ENCODE results near the gene RPTOR.
"Not testable (repeated sequence)": the region's sequence is repeated elsewhere in the genome, so short reads cannot be mapped to it uniquely, and the experiment has no call there.

The RPTOR gene

DNA sequence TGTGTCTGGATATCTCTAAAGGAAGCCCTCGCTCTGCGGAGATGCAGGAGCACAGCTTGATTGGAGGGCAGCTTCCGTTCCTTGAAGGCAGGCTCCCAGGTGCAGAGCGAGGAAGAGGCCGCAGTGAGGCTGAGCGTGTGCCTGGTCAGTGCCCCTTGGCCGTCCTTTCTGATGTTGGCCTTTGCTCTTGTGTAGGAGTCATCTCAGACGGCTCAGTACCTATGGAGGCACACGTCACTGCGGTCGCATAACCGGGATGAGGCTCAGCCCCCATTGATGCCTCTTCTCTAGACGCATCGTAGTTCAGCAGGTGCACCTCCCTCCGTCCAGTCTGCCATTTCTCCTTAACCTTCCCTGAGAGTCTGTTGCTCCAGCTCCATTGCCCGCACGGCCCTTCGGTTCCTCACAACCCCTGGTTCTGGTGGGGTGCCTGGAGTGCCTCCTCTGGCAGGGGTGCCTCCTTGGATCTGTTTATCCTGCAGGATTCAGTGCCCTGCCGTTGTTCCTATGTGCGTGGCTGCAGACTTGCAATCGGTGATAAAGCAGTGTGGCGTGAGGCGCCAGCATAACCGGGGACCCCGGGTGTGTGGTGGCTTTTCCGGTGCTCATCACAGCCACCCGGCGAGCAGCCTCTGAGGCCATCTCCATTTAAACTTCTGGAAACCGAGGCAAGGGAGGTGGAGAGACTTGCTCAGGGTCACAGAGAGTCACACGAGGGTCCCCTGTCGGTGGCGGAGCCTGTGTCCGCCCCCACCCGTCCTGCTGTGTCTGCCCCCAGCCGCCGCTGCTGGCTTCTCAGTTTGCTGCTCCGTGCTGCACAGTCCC is 258.2 kb downstream of the RPTOR start:
- DNase-seq = no peak

DNA sequence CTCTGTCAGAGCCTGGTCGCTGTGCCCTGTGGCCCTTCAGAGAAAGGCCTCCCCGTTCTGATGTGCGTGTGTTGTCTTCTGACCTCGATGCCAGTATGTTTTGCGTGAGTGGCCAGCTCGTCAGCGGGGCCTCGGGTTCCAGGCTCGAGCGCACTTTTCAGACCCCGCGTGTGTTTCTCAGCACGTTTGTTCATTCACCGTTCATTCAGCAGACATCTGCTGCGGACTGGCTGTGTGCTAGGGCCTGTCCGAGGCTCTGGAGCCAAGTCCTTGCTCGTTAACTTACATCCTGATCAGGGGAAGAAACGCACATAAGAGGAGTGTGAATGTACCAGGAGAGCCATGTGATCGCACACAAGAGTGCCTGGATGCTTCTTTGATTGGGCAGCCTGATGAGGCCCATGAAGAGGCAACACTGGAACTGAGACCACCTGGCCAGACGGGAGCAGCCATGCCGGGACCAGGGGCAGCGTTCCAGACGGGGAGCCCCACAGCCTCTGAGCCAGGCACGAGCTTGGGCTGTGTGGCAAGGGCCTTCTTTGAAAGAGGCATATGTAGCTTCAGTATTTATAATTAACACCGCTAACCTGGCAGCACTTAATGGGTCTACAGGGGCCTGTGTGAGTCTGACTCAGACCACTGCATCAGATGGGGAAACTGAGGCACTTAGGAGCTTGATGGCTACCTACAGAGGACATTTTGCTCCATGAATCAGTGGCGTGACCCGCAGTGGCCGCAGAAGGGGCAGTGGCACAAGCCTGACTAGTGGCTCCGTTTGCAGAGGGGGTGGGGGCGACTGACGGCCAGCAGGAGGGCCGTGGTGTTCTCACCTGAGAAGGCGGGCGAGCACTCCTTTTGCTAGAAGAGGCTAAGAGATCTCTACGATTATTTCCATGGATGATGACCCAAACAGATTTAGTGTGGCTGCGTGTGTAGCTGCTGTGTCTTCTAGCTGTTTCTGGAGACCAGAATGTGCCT is 259.1 kb downstream of the RPTOR start:
- no peak for DNase-seq

DNA sequence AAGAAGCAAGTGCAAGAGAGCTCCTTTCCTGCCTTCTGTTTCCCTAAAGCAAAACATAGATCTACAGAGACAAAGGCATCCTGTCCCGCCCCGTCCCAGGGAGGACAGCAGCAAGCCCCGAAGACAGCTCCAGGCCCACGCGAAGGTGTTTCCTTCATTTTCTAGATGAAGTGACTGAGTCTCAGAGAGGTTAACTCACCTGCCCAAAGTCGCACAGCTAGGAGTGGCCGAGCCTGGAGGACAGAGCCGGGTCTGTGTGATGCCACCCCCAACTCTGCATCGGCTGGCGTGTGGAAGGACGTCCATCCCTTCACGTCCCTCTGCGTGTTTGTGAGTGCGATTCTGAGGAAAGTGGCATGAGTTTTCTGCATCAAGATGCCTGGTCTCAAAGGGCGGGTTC is 259.8 kb downstream of the RPTOR start:
- no peak for DNase-seq

DNA sequence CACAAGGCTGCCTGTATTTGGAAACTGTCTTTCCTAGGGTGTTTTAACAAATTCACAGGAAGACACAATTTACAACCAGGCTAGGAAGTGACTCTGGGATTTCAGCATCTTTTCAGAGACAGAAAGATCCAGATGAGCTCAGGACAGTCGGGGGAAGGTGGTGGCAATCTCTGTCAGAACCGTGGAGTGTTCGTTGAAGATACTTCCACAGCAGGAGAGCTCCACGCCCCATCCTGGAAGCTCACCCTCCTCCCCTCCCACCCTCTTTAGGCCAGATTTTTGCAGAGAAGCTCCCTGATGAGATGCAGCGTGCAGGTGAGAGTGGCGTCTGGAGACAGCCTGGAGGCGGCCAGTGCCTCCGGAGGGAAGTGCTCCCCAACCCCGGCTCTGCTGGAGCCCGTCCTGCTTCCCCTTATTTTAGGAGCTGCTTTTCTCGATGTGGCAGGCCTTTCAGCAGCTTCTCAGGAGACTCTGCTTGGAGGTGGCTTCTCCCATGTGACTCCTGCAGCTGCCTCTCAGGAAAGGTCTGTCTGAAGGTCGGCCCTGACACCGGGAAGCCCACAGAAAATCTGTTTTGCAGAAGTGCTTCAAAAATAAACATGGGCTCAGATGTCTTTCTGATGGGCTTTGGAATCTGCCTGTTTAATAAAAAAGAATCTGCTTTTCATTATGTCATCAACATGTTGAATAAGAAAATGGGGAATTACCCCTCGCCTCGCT is 260.6 kb downstream of the RPTOR start:
- no peak for DNase-seq

DNA sequence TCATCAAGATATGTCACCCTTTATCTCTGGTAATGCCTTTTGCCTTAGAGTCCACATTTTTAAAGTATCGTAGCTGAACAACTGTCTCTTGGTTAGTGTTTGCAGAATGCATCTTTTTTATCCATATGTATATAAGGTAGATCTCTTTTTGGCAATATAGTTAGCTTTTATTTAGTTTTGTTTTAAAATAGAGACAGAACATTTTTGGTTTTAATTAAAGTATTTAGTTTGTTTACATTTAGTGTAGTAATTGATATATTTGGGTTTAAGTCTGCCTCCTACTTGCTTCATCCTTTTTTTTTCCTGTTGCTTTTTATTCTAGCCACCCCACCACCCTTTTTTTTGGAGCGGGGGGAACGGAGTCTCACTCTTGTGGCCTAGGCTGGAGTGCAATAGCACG is 262.4 kb downstream of the RPTOR start:
- no peak for DNase-seq

DNA sequence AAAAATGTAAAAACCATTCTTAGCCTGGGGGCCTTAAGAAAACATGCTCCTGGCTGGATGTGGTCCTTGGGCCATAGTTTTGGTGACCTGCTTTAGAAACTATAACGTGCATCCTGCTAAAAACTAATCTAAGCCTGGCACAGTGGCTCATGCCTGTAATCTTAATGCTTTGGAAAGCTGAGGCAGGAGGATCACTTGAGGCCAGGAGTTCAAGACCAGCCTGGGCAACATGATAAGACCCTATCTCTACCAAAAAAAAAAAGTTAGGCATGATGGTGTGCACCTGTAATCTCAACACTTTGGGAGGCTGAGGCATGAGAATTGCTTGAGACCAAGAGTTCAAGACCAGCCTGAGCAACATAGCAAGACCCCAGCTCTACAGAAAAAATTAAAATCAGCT is 263.2 kb downstream of the RPTOR start:
- DNase-seq = no peak

DNA sequence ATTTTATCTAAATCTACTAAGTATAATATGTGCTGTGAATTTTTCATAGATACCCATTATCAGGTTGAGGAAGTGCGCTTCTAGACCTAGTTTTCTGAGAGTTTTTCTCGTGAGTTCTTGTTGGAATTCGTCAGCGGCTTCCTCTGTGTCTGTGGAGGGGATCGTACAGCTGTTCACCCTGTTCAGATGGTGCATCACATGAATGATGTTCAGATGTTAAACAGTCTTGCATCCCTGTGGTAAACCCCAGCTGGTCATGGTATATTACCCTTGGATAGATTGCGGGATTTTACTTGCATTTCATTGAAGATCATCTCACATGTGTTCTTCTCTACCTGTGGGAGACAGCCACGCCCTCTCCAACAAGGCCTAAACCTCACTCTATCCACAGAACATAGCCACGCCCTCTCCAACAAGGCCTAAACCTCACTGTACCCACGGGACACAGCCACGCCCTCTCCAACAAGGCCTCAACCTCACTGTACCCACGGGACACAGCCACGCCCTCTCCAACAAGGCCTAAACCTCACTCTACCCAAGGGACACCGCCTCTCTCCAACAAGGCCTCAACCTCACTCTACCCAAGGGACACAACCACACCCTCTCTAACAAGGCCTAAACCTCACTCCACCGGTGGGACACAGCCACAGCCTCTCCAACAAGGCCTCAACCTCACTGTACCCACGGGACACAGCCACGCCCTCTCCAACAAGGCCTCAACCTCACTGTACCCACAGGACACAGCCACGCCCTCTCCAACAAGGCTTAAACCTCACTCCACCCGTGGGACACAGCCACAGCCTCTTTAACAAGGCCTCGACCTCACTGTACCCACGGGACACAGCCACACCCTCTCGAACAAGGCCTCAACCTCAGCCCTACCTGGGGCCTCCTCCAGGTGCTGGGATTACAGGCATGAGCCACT is 266.8 kb downstream of the RPTOR start:
- peak in 1 of 2 donors; percentile 49 for DNase-seq

DNA sequence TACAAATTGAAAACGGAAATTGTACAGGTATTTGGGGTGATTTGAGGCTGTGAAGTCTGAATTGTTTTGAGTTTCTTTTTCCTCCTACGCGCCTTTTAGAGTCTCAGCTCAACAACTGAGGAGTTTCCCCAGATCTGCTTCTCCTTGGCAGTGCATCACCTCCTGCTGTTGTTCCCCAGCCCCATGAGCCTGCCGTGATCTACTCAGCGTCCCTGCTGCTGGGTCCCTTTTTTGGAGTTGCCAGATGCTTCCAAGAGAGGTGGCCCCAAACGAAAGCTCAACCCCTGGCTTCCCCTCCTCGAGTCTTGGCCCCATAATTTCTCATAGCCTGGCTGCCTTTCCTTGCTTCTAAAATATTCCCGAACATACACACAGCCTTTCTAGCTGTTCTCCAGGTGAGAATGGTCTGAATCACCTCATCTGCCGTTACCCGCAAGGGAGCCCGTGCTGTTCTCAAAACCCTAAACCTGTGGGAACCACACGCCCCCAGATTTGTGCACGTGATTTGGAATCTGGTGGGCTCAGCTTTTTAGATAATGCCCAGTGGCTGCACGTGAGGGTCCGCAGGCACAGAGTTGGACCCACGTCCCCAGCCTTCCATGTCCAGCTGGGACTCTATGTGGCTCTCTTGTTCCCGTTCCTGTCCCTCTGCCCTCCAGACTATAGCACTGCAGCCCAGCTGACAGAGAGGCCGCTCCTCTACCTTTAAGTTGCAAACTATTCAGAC is 267.9 kb downstream of the RPTOR start:
- peak in 1 of 2 donors; percentile 49 for DNase-seq

DNA sequence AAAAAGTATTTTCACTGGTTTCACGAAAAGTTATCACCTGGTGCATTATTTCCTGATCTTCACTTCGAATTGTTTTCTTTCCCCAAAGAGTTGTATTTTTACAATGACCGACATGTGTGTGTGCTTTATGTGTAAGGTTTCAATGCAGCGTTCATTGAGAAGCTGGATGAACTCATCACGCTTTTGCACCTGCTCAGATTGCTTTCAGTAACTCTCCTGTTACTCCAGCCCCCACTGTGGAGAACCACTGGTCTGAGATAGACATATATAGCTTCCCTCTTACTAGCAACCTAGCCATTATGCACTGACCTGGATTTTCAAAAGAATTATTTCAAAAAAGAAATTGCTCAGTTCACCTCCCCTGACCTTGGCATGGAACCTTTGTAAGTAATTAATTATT is 268.7 kb downstream of the RPTOR start:
- no peak for DNase-seq

DNA sequence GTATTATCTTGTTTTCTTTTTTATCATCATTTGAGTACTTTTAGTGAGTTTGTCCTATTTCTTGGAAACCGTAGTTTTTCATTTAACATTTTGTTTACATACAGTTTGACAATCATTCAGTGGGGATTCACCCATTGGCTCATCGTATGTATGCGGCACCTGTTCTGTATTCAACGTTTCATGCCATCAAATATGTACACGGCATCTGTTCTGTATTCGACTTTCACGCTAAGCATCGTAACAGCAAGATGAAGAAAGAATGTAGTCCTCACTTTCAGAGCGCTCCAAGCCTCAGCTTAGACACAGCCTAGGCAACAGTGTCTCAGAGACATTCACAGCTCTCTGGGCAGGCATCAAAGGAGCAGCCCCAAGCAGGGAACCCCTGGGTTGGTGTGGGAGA is 269.9 kb downstream of the RPTOR start:
- DNase-seq = no peak

DNA sequence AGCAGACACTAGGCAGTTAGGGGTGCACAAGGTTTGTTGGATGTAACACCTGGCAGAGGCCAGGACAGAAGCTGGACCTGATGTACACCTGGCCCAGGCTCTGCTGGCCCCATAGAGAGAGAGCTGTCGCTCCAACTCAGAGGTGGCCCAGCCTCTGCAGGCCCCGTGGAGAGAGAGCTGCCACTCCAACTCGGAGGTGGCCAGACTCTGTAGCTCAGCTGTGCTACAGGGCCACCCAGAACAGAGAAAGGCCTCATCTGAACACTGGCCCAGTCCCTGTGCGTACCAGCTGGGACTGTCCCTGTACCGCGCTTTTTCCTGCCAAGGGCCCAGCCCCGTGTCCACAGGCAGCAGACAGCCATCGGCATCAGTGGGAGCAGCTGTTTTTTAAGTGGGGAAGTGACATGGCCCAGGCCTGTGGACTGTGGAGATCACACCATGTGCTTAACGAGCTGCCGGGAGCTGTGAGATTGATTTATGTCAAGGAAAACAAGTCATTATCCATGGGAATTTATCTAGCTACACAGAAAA is 270.6 kb downstream of the RPTOR start:
- DNase-seq = no peak

DNA sequence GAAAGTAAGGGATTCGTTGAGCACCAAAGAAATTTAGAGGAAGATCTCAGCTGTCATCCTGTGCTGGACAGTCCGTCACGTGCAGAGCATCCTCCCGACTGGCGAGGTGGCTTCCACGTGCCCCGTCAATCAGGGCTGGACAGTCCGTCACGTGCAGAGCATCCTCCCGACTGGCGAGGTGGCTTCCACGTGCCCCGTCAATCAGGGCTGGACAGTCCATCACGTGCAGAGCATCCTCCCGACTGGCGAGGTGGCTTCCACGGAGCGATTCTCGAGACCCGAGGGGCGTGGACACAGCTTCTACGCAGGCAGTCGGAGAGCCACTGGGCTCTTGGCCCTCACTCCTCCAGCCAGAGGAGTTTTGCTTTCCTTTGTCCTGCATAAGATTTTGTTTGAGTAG is 271.1 kb downstream of the RPTOR start:
- not testable (repeated sequence) for DNase-seq

DNA sequence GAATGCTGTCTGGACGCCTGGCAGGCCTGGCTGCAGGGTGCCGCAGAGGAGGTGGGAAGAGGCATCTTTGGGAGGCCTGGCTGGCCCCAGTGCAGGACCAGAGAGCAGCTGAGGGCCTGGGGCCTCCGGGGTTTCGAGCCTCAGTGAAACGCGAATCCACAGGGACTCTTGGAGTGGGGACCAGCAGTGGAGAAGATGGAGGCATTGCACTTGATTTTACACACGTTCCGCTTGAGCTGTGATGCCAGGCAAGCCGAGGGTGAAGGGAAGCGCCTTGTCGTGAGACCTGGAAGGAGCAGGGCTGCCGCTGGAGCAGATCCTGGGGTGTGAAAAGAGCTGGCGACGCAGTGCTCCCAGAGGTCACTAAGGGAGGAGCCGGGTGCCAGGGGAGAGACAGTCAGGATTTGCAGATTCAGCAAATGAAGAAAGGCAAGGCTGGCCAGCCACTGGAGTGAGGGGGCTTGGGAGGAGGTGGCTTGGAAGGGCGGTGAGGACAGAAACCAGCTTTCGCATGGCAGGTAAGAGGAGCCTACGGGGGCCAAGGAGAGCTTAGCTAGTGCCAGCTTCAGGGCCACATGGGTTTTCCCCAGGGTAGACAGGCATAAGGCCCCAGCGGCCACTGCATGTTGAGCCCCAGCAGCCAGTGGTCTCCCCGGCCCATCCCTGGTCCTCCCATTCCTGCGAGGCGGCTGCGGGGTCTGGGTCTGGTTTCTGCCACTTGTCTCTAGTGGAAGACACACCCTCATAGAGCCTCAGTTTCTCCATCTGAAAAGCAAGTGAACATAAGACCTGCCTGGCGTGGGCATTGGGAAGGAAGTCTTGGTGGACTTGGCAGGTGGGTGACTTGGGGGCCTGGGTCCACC is 271.8 kb downstream of the RPTOR start:
- DNase-seq = no peak

DNA sequence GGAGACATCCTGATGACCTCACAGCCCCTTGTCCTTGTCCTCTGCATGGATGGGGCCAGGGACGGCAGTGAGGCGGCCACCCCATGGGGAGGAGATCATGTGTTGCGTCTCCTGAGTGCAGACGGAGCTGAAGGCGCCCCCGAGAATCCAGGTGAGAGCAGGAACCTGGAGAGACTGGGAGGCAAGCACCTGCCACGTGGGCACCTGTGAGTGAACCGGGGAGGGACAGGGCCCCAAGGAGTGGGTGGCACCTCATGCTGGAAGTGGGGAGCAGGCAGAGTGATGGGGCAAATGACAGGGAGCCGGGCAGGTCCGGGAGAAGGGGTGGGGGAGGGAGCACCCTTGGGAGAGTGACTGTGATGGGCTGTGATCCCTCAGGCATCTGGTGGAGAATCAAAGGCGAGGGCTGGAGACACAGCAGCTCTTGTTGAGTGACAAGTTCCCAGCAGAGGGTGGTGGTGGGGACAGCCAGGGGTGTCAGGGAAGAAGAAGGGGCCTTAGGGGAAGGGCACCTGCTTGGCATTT is 272.7 kb downstream of the RPTOR start:
- no peak for DNase-seq

DNA sequence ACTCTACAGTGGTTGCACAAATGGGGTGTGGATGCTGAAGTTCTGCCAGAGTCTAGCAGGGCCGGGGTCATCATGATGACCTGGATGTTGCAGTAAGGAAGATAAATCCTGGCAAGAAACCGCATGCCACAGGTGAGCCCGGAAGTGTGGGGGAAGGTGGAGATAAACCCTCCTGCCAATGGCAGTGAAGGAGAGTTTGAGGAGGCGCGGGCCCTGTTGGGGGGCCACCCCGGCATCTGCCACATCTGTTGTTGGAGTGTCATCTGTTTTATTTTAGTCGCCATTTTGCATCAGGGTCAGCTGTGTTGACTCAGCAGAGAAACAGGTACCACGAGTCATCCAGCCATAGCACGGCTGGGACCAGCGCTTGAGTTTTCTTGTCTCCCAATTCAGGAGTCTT is 273.2 kb downstream of the RPTOR start:
- no peak for DNase-seq

DNA sequence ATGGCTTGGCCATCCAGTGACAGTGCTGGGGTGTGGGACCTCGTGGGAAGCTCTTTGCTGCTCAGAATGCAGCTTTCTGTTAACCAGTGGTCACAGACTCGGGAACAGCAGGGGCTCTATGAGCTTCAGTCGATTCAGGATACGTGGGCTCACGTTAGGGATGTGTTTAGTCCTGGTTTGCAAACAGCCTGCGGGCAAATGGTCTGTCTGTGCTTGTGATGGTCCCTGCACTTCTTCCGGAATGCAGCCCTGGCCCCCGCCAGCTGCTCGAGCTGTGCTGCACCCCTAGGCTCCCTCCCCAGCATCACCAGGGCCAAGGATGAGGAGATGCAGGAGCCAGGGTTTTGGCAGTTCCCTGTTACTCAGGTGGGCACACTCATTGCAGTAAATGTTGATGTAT is 274.2 kb downstream of the RPTOR start:
- no peak for DNase-seq

DNA sequence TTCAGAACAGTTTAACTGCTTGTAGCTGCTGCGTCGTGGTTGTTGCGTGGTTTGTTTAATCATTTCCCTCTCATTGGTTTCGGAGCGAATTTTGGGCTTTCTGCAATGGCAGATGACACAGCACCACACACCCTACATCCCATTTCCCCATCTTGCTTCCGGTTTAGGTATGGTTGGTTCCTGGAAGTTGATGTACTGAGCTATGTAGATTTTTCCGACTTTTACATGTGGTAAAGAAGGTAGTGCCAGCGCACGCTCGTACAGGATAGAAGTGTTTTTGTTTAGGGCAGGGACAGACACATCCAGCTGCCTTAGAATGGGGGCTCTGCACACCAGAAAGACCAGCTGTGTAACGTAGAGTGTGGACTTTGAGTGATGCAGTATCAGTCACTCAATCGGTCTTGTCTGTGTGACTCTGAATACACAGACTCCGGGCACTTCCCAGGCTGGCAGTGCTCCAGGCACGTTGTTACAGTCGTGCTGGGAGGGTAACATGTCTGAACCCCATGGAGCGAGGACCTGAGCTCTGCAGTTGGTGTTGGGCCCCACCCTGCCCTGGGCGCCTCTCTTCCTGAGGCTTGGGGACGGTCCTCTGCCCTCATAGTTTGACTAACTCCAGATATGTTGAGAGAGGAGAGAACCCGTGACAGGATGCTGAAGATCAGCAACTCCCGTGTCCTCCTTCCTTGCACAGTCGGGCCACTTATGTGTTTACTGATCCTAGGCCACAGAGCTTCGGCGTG is 275.0 kb downstream of the RPTOR start:
- DNase-seq = peak in 1 of 2 donors; percentile 24

DNA sequence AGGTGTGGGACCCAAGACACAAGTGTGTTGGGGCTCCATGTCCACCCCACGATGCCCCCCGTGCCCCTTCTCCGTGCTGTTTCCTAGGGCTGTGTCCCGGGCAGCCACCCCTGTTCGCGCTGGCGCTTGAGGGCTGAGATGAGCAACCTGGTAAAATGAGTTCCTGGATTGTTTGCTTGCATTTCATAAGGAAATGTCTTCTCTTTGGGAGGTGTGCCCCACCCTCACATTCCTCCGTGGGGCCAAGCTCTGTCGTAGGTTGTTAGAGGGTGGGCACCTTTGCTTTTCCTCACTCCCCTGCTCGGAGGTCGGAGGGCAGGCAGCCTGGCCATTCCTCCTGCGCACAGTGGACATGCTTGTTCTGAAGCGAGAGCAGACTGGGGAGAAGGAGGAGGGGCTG is 275.7 kb downstream of the RPTOR start:
- DNase-seq = no peak

DNA sequence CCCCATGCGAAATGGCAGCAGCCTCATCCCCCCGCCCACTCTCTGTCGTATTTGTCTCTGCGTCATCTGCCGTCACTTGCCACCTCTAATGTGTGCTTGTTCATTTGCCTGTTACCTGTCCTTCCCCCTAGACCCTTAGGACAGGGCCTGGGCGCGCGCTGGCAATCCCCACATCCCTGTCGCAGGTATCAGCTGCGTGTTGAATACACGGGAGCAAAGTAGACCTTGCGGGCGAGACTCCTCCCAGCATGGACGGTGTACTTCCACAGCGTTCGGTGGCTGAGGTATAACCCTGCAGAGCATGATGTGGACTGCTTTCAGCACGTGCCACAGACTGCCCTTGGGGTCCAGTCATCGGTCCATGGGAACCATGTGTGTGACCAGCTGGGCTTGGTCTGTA is 276.9 kb downstream of the RPTOR start:
- DNase-seq = no peak

Data from CD4-positive, alpha-beta T cell treated with Interferon alpha-2 for 1 hour (primary cell).